GM12874 (cell line): ENCODE measurements around the gene MME.

Experiments used
- TF ChIP-seq, protein P1 (sequence below): IDR thresholded peaks from 2 replicates; pipeline ENCODE4 v1.5.1; 2011; ENCODE audit warnings: low read depth, mild to moderate bottlenecking, control low read depth, low read length, moderate library complexity; ENCODE audit not compliant: insufficient read depth

Gene MME

DNA sequence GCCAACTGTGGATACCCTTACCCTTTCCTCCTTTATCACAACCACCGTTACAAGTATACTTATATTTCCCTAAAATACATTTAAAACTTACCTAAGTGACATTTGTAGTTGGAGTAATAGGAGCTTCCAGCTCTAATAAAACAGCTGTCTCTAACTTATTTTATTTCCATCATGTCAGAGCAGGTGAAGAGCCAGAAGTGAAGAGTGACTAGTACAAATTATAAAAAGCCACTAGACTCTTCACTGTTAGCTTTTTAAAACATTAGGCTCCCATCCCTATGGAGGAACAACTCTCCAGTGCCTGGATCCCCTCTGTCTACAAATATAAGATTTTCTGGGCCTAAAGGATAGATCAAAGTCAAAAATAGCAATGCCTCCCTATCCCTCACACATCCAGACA is 102.3 kb downstream of the MME start:
- TF ChIP-seq, protein P1, sequence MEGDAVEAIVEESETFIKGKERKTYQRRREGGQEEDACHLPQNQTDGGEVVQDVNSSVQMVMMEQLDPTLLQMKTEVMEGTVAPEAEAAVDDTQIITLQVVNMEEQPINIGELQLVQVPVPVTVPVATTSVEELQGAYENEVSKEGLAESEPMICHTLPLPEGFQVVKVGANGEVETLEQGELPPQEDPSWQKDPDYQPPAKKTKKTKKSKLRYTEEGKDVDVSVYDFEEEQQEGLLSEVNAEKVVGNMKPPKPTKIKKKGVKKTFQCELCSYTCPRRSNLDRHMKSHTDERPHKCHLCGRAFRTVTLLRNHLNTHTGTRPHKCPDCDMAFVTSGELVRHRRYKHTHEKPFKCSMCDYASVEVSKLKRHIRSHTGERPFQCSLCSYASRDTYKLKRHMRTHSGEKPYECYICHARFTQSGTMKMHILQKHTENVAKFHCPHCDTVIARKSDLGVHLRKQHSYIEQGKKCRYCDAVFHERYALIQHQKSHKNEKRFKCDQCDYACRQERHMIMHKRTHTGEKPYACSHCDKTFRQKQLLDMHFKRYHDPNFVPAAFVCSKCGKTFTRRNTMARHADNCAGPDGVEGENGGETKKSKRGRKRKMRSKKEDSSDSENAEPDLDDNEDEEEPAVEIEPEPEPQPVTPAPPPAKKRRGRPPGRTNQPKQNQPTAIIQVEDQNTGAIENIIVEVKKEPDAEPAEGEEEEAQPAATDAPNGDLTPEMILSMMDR, result no peak

- TF ChIP-seq, protein P1, result no peak
Observed at GRCh38 chr3:155184011-155184410, 103.9 kb downstream of the MME start.

GRCh38 chr3:155185631-155186071 is 105.5 kb downstream of the MME start:
- TF ChIP-seq, protein P1, result no peak

DNA sequence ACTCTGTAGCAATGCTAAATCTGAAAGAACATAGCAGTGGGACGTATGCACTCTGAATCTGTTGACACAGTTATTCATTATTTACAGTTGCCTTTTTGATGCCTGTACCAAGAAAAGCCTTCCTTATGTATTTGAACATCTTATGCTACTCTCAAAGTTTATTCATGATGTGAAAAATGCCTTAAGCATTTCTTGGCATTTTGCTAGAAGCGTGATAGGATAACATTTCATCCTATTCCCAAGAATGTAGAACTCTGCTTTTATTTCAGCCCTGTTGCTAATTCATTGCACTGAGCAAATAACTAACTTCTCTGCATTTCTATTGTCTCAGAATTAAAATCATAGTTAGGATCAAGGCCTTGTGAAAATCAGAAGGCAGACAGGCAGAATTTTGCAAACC is 107.9 kb downstream of the MME start:
- TF ChIP-seq, protein P1, result no peak

DNA sequence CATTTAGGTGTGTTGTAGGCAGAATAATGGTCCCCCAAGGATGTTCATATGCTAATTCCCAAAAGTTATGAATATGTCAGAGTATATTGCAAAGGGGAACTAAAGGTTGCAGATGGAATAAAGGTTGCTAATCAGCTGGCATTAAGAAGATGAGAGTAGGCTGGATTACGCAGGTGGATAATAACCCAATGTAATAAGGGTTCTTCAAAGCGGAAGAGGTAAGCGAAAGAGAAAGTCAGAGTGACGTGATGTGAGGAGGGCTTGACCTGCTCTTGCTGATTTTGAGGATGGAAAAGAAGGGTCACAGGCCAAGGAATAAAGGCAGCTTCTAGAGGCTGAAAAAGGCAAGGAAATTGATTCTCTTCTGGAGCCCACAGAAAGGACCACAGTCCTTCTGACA is 109.4 kb downstream of the MME start:
- TF ChIP-seq, protein P1, result no peak

DNA sequence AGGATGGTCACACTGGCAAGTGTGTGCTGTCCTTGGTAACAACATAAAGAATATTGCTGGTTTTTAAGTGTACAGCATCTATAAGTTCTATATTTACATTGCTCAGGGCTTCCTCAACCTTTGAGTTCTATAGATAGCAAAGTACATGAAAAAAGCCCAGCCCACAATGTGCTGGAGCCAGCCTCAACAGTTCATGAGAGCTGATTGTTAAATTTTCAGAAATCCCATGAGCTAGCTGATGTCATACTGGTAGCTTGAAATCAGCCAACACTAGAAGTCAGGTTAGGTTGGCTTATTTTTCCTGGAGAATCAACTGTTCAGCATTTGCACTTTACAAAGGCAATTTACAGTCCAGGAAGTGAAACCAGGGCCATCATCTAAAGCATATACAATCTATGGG is 110.6 kb downstream of the MME start:
- TF ChIP-seq, protein P1, result no peak

DNA sequence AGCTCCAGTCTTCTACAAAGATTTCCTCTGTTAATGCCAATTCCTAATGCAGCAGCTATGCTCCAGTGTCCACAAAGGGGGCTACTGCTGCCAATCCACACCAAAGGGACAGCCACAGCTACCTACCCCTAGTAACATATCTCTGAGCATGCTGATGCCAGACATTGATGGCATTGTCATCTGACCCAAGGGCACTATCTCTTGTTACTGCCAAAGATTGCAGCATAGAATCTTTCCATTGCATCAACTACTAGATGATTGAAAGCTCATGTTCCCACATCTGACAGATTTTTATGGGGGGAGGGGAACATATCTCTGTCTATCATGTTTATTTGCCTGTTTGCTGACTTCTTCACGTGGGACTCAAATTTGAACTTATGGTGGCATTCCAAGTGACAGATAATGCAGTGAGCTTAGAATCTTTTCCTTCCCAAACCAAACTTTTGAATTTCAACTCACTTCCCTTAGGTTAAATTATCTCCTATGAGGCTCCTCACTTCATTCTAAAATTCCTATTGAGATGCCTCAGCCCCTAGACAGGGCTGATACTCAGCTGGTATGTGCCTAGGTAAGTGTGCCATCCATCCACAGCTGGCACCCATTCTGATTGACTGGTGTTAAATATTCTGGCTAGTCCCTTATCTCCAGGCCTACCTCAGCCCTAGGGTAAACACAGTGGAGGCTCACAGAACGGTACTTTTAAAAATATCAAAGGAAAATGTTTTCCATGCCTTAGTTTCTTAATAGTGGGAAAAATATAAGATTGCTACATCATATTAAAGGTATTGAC is 113.0 kb downstream of the MME start:
- TF ChIP-seq, protein P1, result no peak
